Measurements from ENCODE around the gene DAP. TPM values are rescaled to one million over a fixed set of nuclear protein-coding genes. Genes with fewer than 3 reads are reported as not detected.
A peak's percentile ranks its signal among the peaks of the same experiment; 100 is the strongest.

The DAP gene
- polyA plus RNA-seq, 3 donors: 119 to 128 (median 126) TPM

- peak; percentile 33 to 46 (median 37) for DNase-seq (ENCODE audit: low read depth in 3 of 3, low spot score in 2 of 3)
Measured at GRCh38 chr5:10695055-10695649, 65.9 kb downstream of the DAP start.

- no peak for DNase-seq (ENCODE audit: low read depth in 3 of 3, low spot score in 2 of 3)
Measured at GRCh38 chr5:10691826-10692785, 68.9 kb downstream of the DAP start.

GRCh38 chr5:10690460-10691440 lies 70.3 kb downstream of the DAP start:
- DNase-seq (ENCODE audit: low read depth in 3 of 3, low spot score in 2 of 3): no peak

- no peak for DNase-seq (ENCODE audit: low read depth in 3 of 3, low spot score in 2 of 3)
Measured at GRCh38 chr5:10689391-10690081, 71.5 kb downstream of the DAP start.

GRCh38 chr5:10688651-10689171 lies 72.3 kb downstream of the DAP start:
- DNase-seq (ENCODE audit: low read depth in 3 of 3, low spot score in 2 of 3): no peak

- DNase-seq (ENCODE audit: low read depth in 3 of 3, low spot score in 2 of 3): no peak
Measured at GRCh38 chr5:10686890-10687289, 74.1 kb downstream of the DAP start.

GRCh38 chr5:10685115-10685521 lies 75.9 kb downstream of the DAP start:
- no peak for DNase-seq (ENCODE audit: low read depth in 3 of 3, low spot score in 2 of 3)

GRCh38 chr5:10684303-10685086 lies 76.5 kb downstream of the DAP start:
- DNase-seq (ENCODE audit: low read depth in 3 of 3, low spot score in 2 of 3): no peak

- no peak for DNase-seq (ENCODE audit: low read depth in 3 of 3, low spot score in 2 of 3)
Measured at GRCh38 chr5:10682801-10683525, 78.1 kb downstream of the DAP start.

- no peak for DNase-seq (ENCODE audit: low read depth in 3 of 3, low spot score in 2 of 3)
Measured at GRCh38 chr5:10681731-10682679, 79.0 kb downstream of the DAP start.

- DNase-seq (ENCODE audit: low read depth in 3 of 3, low spot score in 2 of 3): no peak
Measured at GRCh38 chr5:10680876-10681481, 80.1 kb downstream of the DAP start.

GRCh38 chr5:10679336-10679988 lies 81.6 kb downstream of the DAP start:
- no peak for DNase-seq (ENCODE audit: low read depth in 3 of 3, low spot score in 2 of 3)

- no peak for DNase-seq (ENCODE audit: low read depth in 3 of 3, low spot score in 2 of 3)
Measured at GRCh38 chr5:10678244-10678643, 82.8 kb downstream of the DAP start.

GRCh38 chr5:10677533-10677932 lies 83.5 kb downstream of the DAP start:
- no peak for DNase-seq (ENCODE audit: low read depth in 3 of 3, low spot score in 2 of 3)

- DNase-seq (ENCODE audit: low read depth in 3 of 3, low spot score in 2 of 3): no peak
Measured at GRCh38 chr5:10676946-10677345, 84.1 kb downstream of the DAP start.

- no peak for DNase-seq (ENCODE audit: low read depth in 3 of 3, low spot score in 2 of 3)
Measured at GRCh38 chr5:10676224-10676623, 84.8 kb downstream of the DAP start.

Data from right renal cortex interstitium (tissue), 3 donors.